HG03108 (cell line): Measurements from ENCODE around the gene ALDH4A1.

Source experiments
- ATAC-seq: cut with Tn5 transposase; IDR thresholded peaks from one replicate; pipeline ENCODE4 v1.9.1; 2021; ENCODE audit warnings: moderate library complexity; ENCODE audit not compliant: unreplicated experiment

The ALDH4A1 gene

GRCh38 chr1:18922848-18923755 lies 20.7 kb upstream of the ALDH4A1 start:
- ATAC-seq, result no peak

- ATAC-seq, result no peak
Measured at GRCh38 chr1:18922319-18922726, 20.0 kb upstream of the ALDH4A1 start.

DNA sequence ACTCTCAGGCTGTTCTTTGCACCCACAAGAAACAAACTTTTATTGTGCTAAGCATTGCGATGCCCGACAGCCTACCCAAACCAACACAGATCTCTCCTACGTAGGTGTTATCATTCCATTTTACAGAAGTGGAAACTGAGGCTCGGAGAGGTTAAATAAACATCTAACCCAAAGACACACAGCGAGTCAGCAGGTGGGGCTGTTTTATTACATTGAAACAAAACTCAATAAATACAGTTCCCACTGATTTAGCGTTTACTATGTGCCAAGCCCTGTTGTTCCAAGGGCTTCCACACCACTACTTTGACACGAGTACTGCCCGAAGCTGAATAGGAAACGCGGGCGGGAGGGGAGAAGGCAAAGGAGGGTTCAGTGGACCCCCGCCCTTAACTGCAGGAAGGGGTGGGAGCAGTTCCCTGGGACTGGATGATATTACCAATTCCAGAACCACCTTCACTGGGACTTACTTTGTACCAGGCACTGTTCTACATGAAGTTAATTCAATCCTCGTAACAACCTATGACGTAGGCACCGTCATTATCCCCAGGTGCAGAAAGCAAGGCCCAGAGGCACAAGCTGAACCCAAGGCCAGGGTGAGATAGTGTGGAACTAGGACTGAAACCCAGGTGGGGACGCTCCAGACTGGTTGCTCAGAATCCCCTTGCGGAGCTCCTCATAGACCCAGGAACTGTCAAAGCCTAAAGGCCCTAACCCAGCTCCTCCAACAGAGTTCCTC lies 19.3 kb upstream of the ALDH4A1 start:
- no peak for ATAC-seq

- ATAC-seq, result no peak
Measured at GRCh38 chr1:18920931-18921330, 18.6 kb upstream of the ALDH4A1 start.

DNA sequence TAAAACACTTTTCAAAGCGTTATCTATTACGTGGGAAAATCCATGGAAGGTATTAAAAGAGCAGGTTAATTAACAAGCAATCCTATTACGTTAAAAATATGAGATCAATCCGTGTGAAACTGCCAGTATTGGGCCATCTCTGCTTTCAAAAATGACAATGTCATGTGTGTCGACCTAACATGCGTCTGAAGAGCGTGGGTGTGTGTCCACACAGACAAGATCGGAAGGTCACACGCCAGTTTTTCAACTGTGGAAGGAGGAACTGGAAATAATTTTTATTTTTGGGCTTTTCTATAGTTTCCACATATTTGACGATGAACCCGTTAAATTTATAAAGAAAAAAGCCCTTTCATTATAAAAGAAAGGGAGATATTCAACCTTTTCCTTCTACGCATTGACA lies 17.6 kb upstream of the ALDH4A1 start:
- no peak for ATAC-seq

DNA sequence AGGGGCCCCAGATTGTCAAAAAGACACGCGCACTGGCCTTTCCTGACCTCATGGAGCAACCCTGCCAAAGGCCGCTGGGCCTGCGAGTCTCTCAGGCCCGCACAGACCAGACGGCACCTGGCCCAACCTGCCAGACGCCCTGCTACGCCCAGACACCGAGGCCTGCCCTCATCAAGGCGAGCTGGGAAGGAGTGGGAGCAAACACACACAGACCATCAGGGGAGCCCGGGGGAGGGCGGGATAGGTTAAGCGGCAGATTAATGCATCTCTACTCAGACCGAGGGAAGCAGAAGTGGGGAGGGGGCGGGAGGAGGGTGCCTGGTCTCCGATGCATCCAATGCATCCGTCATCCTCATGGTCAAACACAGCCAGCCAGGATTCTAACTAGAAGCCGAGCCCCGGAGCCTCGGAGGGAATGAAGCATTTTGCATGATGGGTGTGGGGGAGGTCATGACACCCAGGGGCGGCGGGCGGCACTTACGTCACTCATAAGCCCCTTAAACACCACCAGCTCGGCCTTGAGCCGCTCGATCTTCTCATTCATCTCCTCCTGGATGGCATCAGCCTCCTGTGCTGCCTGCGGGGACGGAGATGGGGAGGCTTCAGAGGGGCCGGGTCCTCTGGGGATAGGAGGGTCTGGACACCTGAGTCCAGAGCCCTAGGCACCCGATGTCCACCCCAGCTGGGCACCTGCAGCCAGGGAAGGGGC lies 17.0 kb upstream of the ALDH4A1 start:
- no peak for ATAC-seq

DNA sequence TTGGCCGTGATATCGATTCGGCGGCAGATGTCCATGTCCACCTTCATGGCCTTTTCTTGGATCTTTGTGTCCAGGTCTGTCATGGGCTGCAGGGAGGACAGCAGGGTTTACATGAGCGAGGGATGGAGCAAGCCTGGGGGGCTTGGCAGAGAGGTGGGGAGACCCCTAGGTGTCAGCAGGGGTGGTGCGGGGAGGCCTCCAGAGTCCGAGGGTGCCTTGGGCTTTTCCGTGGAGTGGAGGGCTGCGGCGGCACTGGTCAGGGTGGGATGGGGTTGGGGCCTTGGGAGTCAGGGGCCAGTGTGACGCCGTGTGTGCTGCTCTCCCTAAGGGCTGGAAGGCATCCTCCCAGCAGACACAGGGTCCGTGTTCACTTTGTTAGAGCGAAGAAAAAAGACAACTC lies 16.1 kb upstream of the ALDH4A1 start:
- ATAC-seq, result no peak

DNA sequence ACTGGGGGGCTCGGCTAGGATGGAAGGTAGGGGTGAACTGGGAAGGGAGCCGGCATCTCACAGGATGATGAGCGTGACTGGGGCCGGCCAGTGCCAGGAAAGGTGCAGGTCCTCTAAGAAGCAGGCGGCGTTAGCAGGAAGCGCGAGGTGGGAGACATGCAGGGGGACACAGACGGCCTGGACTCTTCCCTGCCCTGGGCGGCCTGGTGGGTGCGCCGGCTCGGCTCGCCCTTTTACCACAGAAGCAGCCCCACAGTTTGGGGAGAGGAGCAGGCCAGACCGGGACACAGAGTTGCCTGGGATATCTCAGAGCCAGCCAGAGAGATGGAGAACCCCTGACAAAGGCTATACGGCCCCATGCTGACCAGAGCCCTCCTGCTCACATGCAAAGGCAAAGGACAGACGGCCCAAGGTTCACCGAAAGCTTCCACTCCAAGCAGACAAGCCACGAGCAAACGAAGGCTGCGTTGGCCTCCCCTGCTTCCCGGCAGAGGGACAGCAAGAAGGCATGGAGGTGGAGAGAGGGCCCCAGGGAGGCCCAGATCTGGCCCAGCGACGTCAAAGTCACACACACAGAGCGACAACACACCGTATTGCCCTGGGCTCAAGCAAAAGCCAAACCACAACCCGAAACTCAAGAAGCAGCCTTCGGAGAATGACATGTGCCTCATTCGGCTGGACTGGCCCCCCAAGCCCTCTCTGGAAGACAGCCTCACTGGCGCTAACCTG lies 14.9 kb upstream of the ALDH4A1 start:
- ATAC-seq, result no peak

DNA sequence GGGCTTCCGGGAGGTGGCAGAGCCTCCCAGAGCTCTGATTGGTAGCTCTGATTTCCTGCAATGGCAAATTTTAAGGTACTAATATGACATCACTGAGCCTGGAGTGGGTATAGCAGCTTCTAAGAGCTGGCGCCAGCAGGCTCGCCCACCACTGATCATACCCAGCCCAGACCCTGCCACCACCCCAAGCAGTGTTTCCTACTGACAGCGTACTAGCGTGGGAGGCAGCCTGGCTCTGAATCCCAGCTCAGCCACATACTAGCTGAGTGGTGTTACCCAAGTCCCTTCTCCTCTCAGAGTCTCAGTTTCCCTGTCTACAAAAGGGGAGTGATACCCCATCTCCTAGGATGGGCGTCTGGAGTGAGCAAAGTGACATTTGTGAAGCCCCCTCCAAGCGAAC lies 13.0 kb upstream of the ALDH4A1 start:
- no peak for ATAC-seq

GRCh38 chr1:18913065-18913835 lies 10.9 kb upstream of the ALDH4A1 start:
- ATAC-seq, result peak; percentile 55

- no peak for ATAC-seq
Measured at GRCh38 chr1:18912550-18912949, 10.2 kb upstream of the ALDH4A1 start.

GRCh38 chr1:18908911-18909771 lies 6.8 kb upstream of the ALDH4A1 start:
- ATAC-seq, result no peak

GRCh38 chr1:18907917-18908845 lies 5.8 kb upstream of the ALDH4A1 start:
- ATAC-seq, result no peak

DNA sequence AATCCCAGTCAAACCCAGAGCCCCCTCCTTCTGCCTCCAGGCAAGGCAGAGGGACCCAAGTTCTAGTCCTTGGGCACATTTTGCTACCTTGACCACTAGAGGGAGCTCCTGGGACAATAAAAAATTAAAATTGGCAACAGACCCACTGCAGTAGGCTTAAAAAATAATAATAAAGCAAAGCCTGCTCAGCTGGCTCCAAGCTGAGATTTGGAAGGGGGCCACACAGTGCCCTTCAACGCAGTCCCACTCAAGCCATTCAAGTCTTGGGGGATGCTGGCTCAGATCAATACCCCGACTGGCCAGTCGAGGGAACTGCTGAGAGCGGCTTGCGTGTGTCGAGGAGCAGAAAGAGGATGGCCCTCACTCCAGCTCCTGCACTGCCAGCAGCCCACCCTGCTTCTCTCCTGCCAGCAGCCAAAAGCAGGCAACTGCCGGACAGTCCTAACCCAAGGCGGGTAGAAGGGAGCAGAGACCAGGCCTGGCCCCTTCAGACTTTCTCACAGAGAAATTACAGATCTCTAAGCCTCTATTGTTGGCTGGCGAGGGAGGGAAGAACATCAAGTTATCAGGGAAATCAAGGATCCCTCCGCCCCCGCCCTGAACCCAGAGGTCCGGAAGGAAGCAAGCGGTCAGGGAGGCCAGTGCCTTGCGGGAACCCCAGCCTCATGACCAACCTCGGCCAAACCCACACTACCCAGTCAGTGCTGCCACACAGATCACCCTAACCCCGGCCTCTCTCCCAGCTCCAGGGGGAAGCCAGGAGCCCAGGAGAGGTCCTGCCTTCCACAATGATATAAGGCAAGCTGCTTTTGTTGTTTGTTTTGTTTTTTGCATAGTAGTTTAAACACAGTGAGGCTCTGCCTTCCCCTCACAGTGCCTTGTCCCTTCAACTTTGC lies 4.9 kb upstream of the ALDH4A1 start:
- no peak for ATAC-seq

GRCh38 chr1:18903291-18903756 lies 969 bp upstream of the ALDH4A1 start:
- no peak for ATAC-seq

DNA sequence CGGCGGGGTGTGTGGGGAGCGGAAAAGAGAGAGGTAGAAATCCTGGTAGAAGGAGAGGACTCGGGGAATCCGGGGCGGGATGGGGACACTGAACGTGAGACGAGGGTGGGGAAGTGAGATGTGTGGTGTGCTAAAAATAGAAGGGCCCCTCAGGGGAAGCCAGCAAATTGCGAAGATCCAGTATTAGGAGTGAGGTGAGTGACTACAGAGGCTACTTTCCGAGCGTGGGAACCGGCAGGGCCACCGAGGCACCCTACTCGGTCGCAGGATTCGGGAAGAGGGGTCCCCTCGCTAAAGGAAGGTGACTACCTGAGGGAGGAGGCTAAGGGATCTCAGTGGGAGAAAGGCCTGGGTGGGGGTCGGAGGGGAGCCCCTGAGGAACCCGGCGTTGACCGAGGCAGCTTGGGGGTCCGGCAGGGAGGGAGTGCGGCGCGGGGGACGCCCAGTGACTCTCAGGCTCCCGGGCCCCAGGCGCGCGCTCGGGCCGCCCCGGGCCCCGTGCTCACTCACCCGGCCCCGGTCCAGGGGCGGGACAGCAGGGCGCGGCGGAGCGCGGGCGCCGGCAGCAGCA lies 318 bp downstream of the ALDH4A1 start:
- ATAC-seq, result no peak
